MM.1S (cell line): Measurements from ENCODE around the gene CLEC3B.

Experiments used
- CTCF ChIP-seq: fragments of 300-600 bp; sonication (generic); IDR thresholded peaks from 2 replicates; pipeline ENCODE4 v1.5.1; 2016; ENCODE audit warnings: antibody characterized with exemption, low read length, mixed read lengths
- EZH2 ChIP-seq: fragments of 300-600 bp; sonication (generic); optimal IDR thresholded peaks from 2 replicates; pipeline ENCODE3; 2017; ENCODE audit warnings: low read depth, mild to moderate bottlenecking, antibody characterized with exemption, low read length, mixed read lengths

- TF ChIP-seq CTCF (no peak), EZH2 (no peak)
Measured at GRCh38 chr3:45023675-45024074, 2.4 kb upstream of the CLEC3B start.
